Measurements from ENCODE around the gene SEMA4F.

The SEMA4F gene

GRCh38 chr2:74707837-74708236 lies 53.8 kb downstream of the SEMA4F start:
- no peak for DNase-seq

GRCh38 chr2:74708296-74708695 lies 54.2 kb downstream of the SEMA4F start:
- DNase-seq: no peak

GRCh38 chr2:74708883-74709282 lies 54.8 kb downstream of the SEMA4F start:
- no peak for DNase-seq

- no peak for DNase-seq
Measured at GRCh38 chr2:74712223-74713053, 58.4 kb downstream of the SEMA4F start.

- no peak for DNase-seq
Measured at GRCh38 chr2:74714691-74715080, 60.6 kb downstream of the SEMA4F start.

GRCh38 chr2:74715081-74715791 lies 61.2 kb downstream of the SEMA4F start:
- peak in 1 of 2 experiments; percentile 39 for DNase-seq

GRCh38 chr2:74715880-74716279 lies 61.8 kb downstream of the SEMA4F start:
- DNase-seq: no peak

- DNase-seq: no peak
Measured at GRCh38 chr2:74719066-74719465, 65.0 kb downstream of the SEMA4F start.

GRCh38 chr2:74721316-74721715 lies 67.3 kb downstream of the SEMA4F start:
- DNase-seq: no peak

GRCh38 chr2:74724496-74724895 lies 70.4 kb downstream of the SEMA4F start:
- no peak for DNase-seq

GRCh38 chr2:74725287-74725686 lies 71.2 kb downstream of the SEMA4F start:
- no peak for DNase-seq

GRCh38 chr2:74728842-74729241 lies 74.8 kb downstream of the SEMA4F start:
- no peak for DNase-seq

- DNase-seq: no peak
Measured at GRCh38 chr2:74730530-74730929, 76.5 kb downstream of the SEMA4F start.

All from cerebellar nuclear complex (tissue), 1 donor.